ENCODE measurements around the gene MPPED2. TPM values are rescaled to one million over a fixed set of nuclear protein-coding genes. Genes with fewer than 3 reads are reported as not detected.

MPPED2 gene
- total and polyA plus RNA-seq, 4 donors, result 0.11 to 5.6 (median 1.1) TPM

DNA sequence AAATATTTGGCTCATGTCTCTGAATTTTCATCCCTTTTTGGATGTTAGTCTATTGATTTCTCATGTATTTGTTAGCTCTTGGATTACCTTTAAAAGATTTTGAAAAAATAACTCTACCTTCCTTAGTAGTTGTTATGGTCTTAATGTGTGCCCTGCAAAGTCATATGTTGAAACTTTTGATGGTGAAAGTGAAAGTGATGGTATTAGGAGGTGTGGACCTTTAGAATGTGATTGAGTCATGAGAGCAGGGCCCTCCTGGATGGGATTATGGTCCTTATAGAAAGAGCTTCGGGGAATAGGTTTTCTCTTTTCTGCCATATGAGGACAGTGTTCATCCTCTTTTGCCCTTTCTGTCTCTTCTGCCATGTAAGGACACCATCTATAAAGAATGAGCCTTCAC, 33.6 kb upstream of the MPPED2 start:
- H3K9me3 ChIP-seq (ENCODE audit: control insufficient read depth in 4 of 4, insufficient read depth in 3 of 4, low read length in 3 of 4), result no peaks in the 10 kb centered on the region
- TF ChIP-seq, protein P1, sequence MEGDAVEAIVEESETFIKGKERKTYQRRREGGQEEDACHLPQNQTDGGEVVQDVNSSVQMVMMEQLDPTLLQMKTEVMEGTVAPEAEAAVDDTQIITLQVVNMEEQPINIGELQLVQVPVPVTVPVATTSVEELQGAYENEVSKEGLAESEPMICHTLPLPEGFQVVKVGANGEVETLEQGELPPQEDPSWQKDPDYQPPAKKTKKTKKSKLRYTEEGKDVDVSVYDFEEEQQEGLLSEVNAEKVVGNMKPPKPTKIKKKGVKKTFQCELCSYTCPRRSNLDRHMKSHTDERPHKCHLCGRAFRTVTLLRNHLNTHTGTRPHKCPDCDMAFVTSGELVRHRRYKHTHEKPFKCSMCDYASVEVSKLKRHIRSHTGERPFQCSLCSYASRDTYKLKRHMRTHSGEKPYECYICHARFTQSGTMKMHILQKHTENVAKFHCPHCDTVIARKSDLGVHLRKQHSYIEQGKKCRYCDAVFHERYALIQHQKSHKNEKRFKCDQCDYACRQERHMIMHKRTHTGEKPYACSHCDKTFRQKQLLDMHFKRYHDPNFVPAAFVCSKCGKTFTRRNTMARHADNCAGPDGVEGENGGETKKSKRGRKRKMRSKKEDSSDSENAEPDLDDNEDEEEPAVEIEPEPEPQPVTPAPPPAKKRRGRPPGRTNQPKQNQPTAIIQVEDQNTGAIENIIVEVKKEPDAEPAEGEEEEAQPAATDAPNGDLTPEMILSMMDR (IDR thresholded peaks at IDR 0.05; ENCODE audit: control extremely low read depth, extremely low read depth), result no peak
- H3K27me3 ChIP-seq (ENCODE audit: control insufficient read depth in 3 of 3, insufficient read depth in 3 of 3, low read length in 2 of 3), result no peaks in the 10 kb centered on the region
- no peak for DNase-seq
- H3K4me3 ChIP-seq, result no peak overlapping the region
- H3K9ac ChIP-seq (ENCODE audit: insufficient read depth in 1 of 2, low read length in 2 of 2), result no peak overlapping the region
- no peak overlapping the region for H3K27ac ChIP-seq (ENCODE audit: low read depth in 1 of 2, low read length in 1 of 2)
- no peaks in the 10 kb centered on the region for H3K36me3 ChIP-seq (ENCODE audit: control insufficient read depth in 4 of 4, insufficient read depth in 4 of 4, low read length in 4 of 4)
- 74 to 80% methylated on average over 1 of the region's 1 CpG for WGBS, 2 donors
- no peak for ATAC-seq (ENCODE audit: insufficient read depth, low FRiP score)
- no peaks in the 10 kb centered on the region for H3K4me1 ChIP-seq (ENCODE audit: control insufficient read depth in 5 of 5, insufficient read depth in 5 of 5, low read length in 5 of 5)

DNA sequence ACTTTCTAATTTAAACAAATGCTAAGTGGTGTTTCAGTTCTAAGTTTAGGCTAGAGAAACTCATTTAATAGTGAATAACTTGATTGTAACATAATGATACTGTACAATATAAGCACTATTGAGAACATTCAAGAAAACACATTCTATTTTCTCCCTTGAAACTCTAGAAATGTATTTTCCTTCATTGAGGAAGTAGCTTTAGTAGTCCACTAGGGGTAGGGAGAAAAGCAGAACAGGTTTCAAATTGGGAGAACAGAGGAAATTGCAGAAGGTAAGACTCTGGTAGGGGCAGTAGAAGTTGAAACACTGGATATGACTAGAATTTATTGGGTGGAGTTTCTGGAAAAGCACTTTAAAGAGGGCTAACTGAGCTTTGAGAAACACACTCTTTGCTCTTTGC, 31.6 kb upstream of the MPPED2 start:
- Histone ChIP-seq H3K9ac (ENCODE audit: insufficient read depth in 1 of 2, low read length in 2 of 2) (no peak overlapping the region), H3K9me3 (ENCODE audit: control insufficient read depth in 4 of 4, insufficient read depth in 3 of 4, low read length in 3 of 4) (no peaks in the 10 kb centered on the region), H3K27ac (ENCODE audit: low read depth in 1 of 2, low read length in 1 of 2) (no peak overlapping the region), H3K4me3 (no peak overlapping the region), H3K27me3 (ENCODE audit: control insufficient read depth in 3 of 3, insufficient read depth in 3 of 3, low read length in 2 of 3) (no peaks in the 10 kb centered on the region), H3K4me1 (ENCODE audit: control insufficient read depth in 5 of 5, insufficient read depth in 5 of 5, low read length in 5 of 5) (no peaks in the 10 kb centered on the region), H3K36me3 (ENCODE audit: control insufficient read depth in 4 of 4, insufficient read depth in 4 of 4, low read length in 4 of 4) (no peaks in the 10 kb centered on the region)
- no peak for ATAC-seq (ENCODE audit: insufficient read depth, low FRiP score)
- no peak for DNase-seq
- TF ChIP-seq, protein P1 (IDR thresholded peaks at IDR 0.05; ENCODE audit: control extremely low read depth, extremely low read depth), result no peak

DNA sequence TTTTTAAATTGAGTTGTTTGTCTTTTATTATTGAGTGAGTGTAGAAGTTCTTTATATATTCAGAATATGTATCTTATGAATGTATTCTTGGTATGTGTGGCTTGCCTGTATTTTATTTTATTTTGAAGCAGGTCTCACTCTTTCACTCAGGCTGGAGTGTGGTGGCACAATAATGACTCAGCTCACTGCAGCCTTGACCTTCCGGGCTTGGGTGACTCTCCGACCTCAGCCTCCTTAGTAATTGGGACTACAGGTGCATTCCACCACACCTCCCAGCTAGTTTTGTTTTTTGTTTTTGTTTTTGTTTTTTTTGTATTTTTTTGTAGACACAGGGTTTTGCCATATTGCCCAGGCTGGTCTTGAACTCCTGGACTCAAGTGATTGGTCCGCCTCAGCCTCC, 24.5 kb upstream of the MPPED2 start:
- WGBS, 2 donors, result 90 to 91% methylated on average over 3 of the region's 3 CpGs
- no peak overlapping the region for H3K4me3 ChIP-seq
- no peaks in the 10 kb centered on the region for H3K4me1 ChIP-seq (ENCODE audit: control insufficient read depth in 5 of 5, insufficient read depth in 5 of 5, low read length in 5 of 5)

DNA sequence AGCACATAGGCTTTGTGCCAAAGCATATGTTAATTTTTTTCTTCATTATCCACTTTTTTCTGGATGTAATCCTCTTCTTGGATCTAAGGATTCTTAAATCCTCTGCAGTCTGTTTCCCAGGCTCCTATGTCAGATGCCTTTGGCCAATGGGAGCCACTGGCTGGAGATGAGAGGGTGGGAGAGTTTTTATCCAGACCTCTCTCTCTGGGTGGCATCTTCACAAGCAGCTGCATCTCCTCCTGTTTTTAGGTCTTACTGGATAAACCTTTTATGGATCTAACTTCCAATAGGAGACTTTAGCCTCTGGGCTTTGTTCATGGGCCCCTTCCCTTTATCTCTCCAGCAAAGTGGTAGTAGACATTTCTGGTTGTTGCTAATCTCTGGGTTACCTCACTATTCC, 22.4 kb upstream of the MPPED2 start:
- Histone ChIP-seq H3K27me3 (ENCODE audit: control insufficient read depth in 3 of 3, insufficient read depth in 3 of 3, low read length in 2 of 3) (no peaks in the 10 kb centered on the region), H3K9me3 (ENCODE audit: control insufficient read depth in 4 of 4, insufficient read depth in 3 of 4, low read length in 3 of 4) (no peaks in the 10 kb centered on the region), H3K9ac (ENCODE audit: insufficient read depth in 1 of 2, low read length in 2 of 2) (no peak overlapping the region), H3K4me3 (no peak overlapping the region), H3K36me3 (ENCODE audit: control insufficient read depth in 4 of 4, insufficient read depth in 4 of 4, low read length in 4 of 4) (no peaks in the 10 kb centered on the region), H3K27ac (ENCODE audit: low read depth in 1 of 2, low read length in 1 of 2) (no peak overlapping the region), H3K4me1 (ENCODE audit: control insufficient read depth in 5 of 5, insufficient read depth in 5 of 5, low read length in 5 of 5) (no peaks in the 10 kb centered on the region)
- TF ChIP-seq, protein P1 (IDR thresholded peaks at IDR 0.05; ENCODE audit: control extremely low read depth, extremely low read depth), result no peak
- no peak for DNase-seq
- ATAC-seq (ENCODE audit: insufficient read depth, low FRiP score), result no peak

More for the DNA sequence above, 24.5 kb upstream of the MPPED2 start:
- DNase-seq (no peak), ATAC-seq (ENCODE audit: insufficient read depth, low FRiP score) (no peak)
- Histone ChIP-seq H3K27me3 (ENCODE audit: control insufficient read depth in 3 of 3, insufficient read depth in 3 of 3, low read length in 2 of 3) (no peaks in the 10 kb centered on the region), H3K9me3 (ENCODE audit: control insufficient read depth in 4 of 4, insufficient read depth in 3 of 4, low read length in 3 of 4) (no peaks in the 10 kb centered on the region), H3K9ac (ENCODE audit: insufficient read depth in 1 of 2, low read length in 2 of 2) (no peak overlapping the region), H3K36me3 (ENCODE audit: control insufficient read depth in 4 of 4, insufficient read depth in 4 of 4, low read length in 4 of 4) (no peaks in the 10 kb centered on the region), H3K27ac (ENCODE audit: low read depth in 1 of 2, low read length in 1 of 2) (no peak overlapping the region)
- TF ChIP-seq, protein P1 (IDR thresholded peaks at IDR 0.05; ENCODE audit: control extremely low read depth, extremely low read depth), result no peak

Data from lung (tissue), 12 donors.